ENCODE results near the gene CARMIL1. TPM values are rescaled to one million over a fixed set of nuclear protein-coding genes. Genes with fewer than 3 reads are reported as not detected.
A peak's percentile ranks its signal among the peaks of the same experiment; 100 is the strongest.

CARMIL1 gene
- total and polyA plus RNA-seq, 2 donors from 2014 or later: 22.3 to 51.1 TPM

- no peak for DNase-seq
- intact Hi-C loops (cut with DNase I): no loop called here
- no peak for TF ChIP-seq CTCF (IDR thresholded peaks at IDR 0.05; ENCODE audit: borderline replicate concordance, extremely low read depth, insufficient read depth)
- Histone ChIP-seq H3K9ac (ENCODE audit: low read length in 3 of 3) (no peak overlapping the region), H3K4me1 (ENCODE audit: control insufficient read depth in 2 of 3, insufficient read depth in 2 of 3, low read depth in 1 of 3, low read length in 3 of 3) (peaks cover 0 to 15% (median 5%) of the 10 kb centered on the region in 3 donors), H3K27me3 (ENCODE audit: control insufficient read depth, insufficient read depth, low read length) (no peaks in the 10 kb centered on the region), H3K36me3 (ENCODE audit: control insufficient read depth in 2 of 3, insufficient read depth in 3 of 3, low read length in 3 of 3) (no peaks in the 10 kb centered on the region), H3K27ac (ENCODE audit: low read depth in 2 of 2, low read length in 2 of 2) (peak overlapping the region in 1 of 2 donors; percentile 69), H3K9me3 (ENCODE audit: control insufficient read depth in 2 of 3, insufficient read depth in 1 of 3, low read length in 3 of 3) (no peaks in the 10 kb centered on the region), H3K4me3 (ENCODE audit: low read length in 3 of 3) (no peak overlapping the region)
- FAIRE-seq: no peak
Observed at GRCh38 chr6:25640891-25641290, 361.7 kb downstream of the CARMIL1 start.

GRCh38 chr6:25641377-25641776 is 362.2 kb downstream of the CARMIL1 start:
- no peak for TF ChIP-seq CTCF (IDR thresholded peaks at IDR 0.05; ENCODE audit: borderline replicate concordance, extremely low read depth, insufficient read depth)
- Histone ChIP-seq H3K36me3 (ENCODE audit: control insufficient read depth in 2 of 3, insufficient read depth in 3 of 3, low read length in 3 of 3) (no peaks in the 10 kb centered on the region), H3K4me3 (ENCODE audit: low read length in 3 of 3) (no peak overlapping the region), H3K9me3 (ENCODE audit: control insufficient read depth in 2 of 3, insufficient read depth in 1 of 3, low read length in 3 of 3) (no peaks in the 10 kb centered on the region), H3K27ac (ENCODE audit: low read depth in 2 of 2, low read length in 2 of 2) (peak overlapping the region in 1 of 2 donors; percentile 69), H3K4me1 (ENCODE audit: control insufficient read depth in 2 of 3, insufficient read depth in 2 of 3, low read depth in 1 of 3, low read length in 3 of 3) (peaks cover 0 to 15% (median 5%) of the 10 kb centered on the region in 3 donors), H3K9ac (ENCODE audit: low read length in 3 of 3) (no peak overlapping the region), H3K27me3 (ENCODE audit: control insufficient read depth, insufficient read depth, low read length) (no peaks in the 10 kb centered on the region)
- FAIRE-seq (no peak), DNase-seq (no peak)
- intact Hi-C loops (cut with DNase I): no loop called here

- no peaks in the 10 kb centered on the region for H3K9me3 ChIP-seq (ENCODE audit: control insufficient read depth in 2 of 3, insufficient read depth in 1 of 3, low read length in 3 of 3)
- no peak overlapping the region for H3K9ac ChIP-seq (ENCODE audit: low read length in 3 of 3)
- FAIRE-seq (peak; percentile 62), DNase-seq (peak in 2 of 5 donors; percentile 41 to 57)
- H3K27ac ChIP-seq (ENCODE audit: low read depth in 2 of 2, low read length in 2 of 2): no peak overlapping the region
- H3K4me3 ChIP-seq (ENCODE audit: low read length in 3 of 3): no peak overlapping the region
- TF ChIP-seq CTCF (IDR thresholded peaks at IDR 0.05; ENCODE audit: borderline replicate concordance, extremely low read depth, insufficient read depth): no peak
- no peaks in the 10 kb centered on the region for H3K27me3 ChIP-seq (ENCODE audit: control insufficient read depth, insufficient read depth, low read length)
- H3K4me1 ChIP-seq (ENCODE audit: control insufficient read depth in 2 of 3, insufficient read depth in 2 of 3, low read depth in 1 of 3, low read length in 3 of 3): peaks cover 0 to 15% (median 5%) of the 10 kb centered on the region in 3 donors
- intact Hi-C loops (cut with DNase I): no loop called here
- H3K36me3 ChIP-seq (ENCODE audit: control insufficient read depth in 2 of 3, insufficient read depth in 3 of 3, low read length in 3 of 3): no peaks in the 10 kb centered on the region
Observed at GRCh38 chr6:25641940-25642666, 362.9 kb downstream of the CARMIL1 start.

All from kidney (tissue), 14 donors.